ENCODE results near the gene DR1.

Gene DR1

GRCh38 chr1:93345633-93346420 lies at the start of gene DR1:
Gene DR1 (plus strand): TSS chr1:93345907. CDS start chr1:93346646, 739 bp downstream.
- peak; percentile 84 to 93 (median 90) for DNase-seq (ENCODE audit: low read depth in 4 of 4, low spot score in 1 of 4)

GRCh38 chr1:93296555-93297154 lies 49.1 kb upstream of the DR1 start:
- DNase-seq (ENCODE audit: low read depth in 4 of 4, low spot score in 1 of 4): no peak

GRCh38 chr1:93301131-93301530 lies 44.6 kb upstream of the DR1 start:
- DNase-seq (ENCODE audit: low read depth in 4 of 4, low spot score in 1 of 4): no peak

- no peak for DNase-seq (ENCODE audit: low read depth in 4 of 4, low spot score in 1 of 4)
Observed at GRCh38 chr1:93302078-93302477, 43.6 kb upstream of the DR1 start.

GRCh38 chr1:93304716-93305138 lies 41.0 kb upstream of the DR1 start:
- peak; percentile 4 to 26 (median 13) for DNase-seq (ENCODE audit: low read depth in 4 of 4, low spot score in 1 of 4)

GRCh38 chr1:93306920-93307319 lies 38.8 kb upstream of the DR1 start:
- DNase-seq (ENCODE audit: low read depth in 4 of 4, low spot score in 1 of 4): no peak

DNA sequence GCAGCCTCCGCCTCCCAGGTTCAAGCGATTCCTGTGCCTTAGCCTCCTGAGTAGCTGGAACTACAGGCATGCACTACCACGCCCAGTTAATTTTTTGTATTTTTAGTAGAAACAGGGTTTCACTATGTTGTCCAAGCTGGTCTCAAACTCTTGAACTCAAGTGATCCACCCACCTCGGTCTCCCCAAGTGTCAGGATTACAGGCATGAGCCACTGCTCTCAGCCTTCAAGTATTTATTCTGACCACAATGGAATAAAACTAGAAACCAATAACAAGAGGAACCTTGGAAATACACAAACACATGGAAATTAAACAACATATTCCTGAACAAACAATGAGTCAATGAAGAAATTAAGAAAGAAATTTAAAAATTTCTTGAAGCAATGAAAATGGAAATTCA lies 32.7 kb upstream of the DR1 start:
- DNase-seq (ENCODE audit: low read depth in 4 of 4, low spot score in 1 of 4): no peak

DNA sequence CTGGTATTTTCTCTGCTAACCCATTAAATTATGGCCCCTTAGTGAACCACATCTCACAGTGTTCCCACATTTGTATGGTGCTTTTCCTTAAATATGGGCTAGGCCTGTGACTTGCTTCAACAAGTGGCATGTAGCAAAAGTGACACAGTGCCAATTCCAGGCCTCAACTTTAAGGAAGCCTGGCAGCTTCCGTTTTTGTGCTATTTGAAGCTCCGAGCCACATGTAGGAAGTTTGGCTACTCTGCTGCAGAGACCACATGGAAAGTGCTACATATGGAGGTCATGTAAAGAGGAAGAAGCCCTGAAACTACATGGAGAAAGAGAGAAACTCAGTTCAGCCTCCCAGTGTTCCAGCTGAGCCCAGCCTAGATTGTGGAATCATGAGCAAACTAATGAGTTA lies 28.5 kb upstream of the DR1 start:
- DNase-seq (ENCODE audit: low read depth in 4 of 4, low spot score in 1 of 4): no peak

DNA sequence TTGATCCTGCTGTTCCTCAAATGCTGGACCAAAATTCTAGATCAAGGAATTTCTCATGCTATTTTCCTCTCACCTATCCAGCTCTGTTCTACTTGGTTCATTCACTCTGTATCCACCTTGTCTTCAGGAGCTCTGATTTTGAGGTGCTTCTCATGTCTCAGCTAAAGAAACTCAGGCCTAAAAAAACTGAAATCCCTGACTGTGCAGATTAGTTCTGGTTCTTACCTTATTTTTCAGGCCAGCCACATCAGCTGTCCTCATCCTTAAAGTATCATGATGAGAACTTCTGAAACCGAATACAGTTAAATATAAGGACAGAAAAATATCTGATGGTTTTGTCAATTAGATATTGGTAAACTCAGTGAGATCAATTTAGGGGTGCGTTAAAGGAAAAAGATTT lies 27.8 kb upstream of the DR1 start:
- no peak for DNase-seq (ENCODE audit: low read depth in 4 of 4, low spot score in 1 of 4)

GRCh38 chr1:93321720-93322119 lies 24.0 kb upstream of the DR1 start:
- no peak for DNase-seq (ENCODE audit: low read depth in 4 of 4, low spot score in 1 of 4)

- no peak for DNase-seq (ENCODE audit: low read depth in 4 of 4, low spot score in 1 of 4)
Observed at GRCh38 chr1:93322349-93322748, 23.4 kb upstream of the DR1 start.

GRCh38 chr1:93323185-93323820 lies 22.4 kb upstream of the DR1 start:
- no peak for DNase-seq (ENCODE audit: low read depth in 4 of 4, low spot score in 1 of 4)

DNA sequence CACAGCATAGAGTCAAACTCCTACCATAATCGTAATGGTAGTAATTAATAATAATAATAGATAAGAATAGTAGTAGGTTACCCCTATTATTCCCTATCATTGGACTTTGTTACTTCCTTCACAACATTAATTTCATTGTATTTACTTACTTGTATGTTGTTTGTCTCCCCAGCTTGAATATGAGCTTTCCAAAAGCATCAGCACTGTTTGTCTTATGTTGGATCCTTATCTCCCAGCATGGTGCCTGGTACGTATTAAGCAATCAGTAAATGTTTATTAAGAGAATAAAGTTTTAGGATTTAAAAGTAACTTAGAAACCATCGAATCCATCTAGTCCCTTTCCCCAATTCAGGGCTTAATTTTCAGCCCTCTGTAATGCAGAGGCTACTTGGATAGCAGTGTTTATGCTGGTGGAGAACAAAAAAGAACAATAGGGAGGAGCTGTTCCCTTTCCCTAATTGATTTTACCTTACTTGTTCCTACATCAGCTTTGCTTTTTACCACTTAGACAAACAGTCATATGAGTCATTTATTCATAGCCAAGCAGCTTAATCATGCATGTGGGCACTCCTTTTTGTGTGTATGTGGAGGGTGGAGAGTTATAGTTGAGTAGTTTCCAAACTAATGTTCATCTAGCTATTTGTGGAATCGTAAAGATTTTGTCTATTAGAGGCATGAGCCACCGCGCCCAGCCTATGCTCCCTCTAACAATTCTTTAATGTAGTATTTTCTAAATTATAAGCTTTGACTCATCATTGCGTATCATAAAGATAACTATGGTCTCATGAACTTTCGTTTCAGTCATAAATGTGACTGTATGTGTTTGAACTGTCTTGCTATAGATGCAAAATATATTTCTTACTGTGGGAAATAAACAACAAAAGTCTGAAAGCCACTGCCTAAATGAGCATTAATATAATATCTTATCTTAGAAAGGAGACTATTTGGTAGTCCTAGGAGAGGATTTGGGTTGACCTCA lies 20.9 kb upstream of the DR1 start:
- no peak for DNase-seq (ENCODE audit: low read depth in 4 of 4, low spot score in 1 of 4)

GRCh38 chr1:93328809-93329760 lies 16.6 kb upstream of the DR1 start:
- DNase-seq (ENCODE audit: low read depth in 4 of 4, low spot score in 1 of 4): no peak

DNA sequence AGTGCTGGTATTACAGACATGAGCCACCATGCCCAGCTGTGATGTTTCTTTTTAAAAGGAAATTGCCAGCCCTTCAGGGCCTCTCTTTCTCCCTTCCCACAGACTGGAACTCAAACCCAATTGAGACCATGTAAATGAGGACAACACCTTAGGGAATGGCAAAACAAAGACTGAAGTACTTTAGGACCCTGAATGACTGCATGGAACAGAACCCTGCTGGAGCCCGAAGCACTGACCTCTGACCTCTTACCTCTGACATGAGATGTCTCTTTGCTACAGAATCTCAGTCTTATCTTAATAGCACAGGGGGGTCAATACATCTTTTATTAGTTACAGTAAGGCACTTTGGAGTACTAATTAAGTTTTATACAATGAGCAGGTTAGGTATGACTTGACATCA lies 15.5 kb upstream of the DR1 start:
- DNase-seq (ENCODE audit: low read depth in 4 of 4, low spot score in 1 of 4): no peak

- no peak for DNase-seq (ENCODE audit: low read depth in 4 of 4, low spot score in 1 of 4)
Observed at GRCh38 chr1:93330617-93331016, 15.1 kb upstream of the DR1 start.

DNA sequence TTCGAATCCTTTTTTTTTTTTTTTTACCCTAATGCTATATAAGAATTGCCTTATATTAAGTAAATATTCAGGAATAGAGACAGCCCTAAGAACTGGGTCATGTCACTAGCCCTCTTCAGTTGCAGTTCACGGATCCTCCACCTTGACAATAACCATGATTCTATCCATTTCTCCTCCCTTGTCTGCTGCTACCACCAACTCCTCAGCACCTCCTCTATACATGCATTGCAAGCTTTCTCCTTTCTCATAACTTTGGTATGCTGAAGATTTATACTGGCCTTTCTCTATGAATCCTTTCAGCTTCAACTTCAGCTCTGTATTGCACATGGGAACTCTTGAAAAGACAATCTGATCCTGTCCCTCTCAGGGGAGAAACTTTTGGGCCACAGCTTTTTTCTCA lies 14.3 kb upstream of the DR1 start:
- DNase-seq (ENCODE audit: low read depth in 4 of 4, low spot score in 1 of 4): no peak

GRCh38 chr1:93332368-93332767 lies 13.3 kb upstream of the DR1 start:
- no peak for DNase-seq (ENCODE audit: low read depth in 4 of 4, low spot score in 1 of 4)

DNA sequence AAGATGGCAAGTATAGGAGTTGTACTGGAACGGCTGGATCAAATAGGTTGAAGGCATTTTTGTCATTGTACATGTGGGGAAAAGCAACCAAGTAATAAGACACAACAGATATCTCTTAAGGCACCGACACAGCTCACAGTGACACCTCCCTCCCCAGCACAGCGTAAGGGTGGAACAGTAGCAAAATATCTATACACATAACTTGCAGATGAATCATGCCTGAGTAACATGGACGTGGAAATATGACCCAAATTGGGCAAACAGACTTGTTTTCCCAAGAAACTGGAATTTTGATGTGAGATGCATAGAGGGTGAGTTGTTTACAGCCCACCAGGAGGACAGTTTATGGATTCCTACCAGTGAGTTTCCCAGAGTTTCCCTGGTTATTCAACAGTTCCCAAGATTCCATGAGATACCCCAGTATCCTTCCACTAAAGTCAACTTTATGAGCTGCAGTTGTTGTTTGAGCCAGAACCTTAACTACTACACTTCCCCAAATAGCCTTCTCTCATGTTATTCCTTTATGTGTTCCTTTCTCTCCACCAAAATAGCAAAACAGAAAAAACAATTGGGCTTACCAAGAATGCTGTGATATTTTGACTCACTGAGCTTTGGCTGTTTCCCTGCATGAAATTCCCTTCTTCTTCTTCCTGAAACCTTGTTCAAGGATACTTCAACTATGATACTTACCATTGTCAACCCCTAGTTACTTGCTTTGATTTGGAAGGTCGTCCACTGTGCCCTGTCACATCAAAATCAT lies 7.1 kb upstream of the DR1 start:
- DNase-seq (ENCODE audit: low read depth in 4 of 4, low spot score in 1 of 4): no peak
